H1 (cell line): ENCODE results near the gene STIMATE. TPM values are rescaled to one million over a fixed set of nuclear protein-coding genes. Genes with fewer than 3 reads are reported as not detected.

Source experiments
- CTCF ChIA-PET: fragments of 300-600 bp; sonication (Branson Sonifier 250); formaldehyde crosslinking; loops from one replicate; lab custom pipeline; 2021; ENCODE audit not compliant: partially characterized antibody; lab: Charles Lee
- POLR2A ChIA-PET: fragments of 300-600 bp; sonication (Branson Sonifier 250); formaldehyde crosslinking; loops from one replicate; lab custom pipeline; 2021; ENCODE audit warnings: inconsistent platforms; ENCODE audit not compliant: partially characterized antibody; lab: Charles Lee
- DNase-seq, 2 experiments: peaks; one replicate each; pipeline versions ENCODE4 v3.0.0 to v3.0.0-alpha.2; 2010 to 2022; ENCODE audit warnings: low spot score in 2 of 2, low read depth in 1 of 2, mixed read lengths in 1 of 2
- FAIRE-seq: peaks from 2 replicates; lab custom pipeline; 2011; peaks lifted over from hg19 to GRCh38; lab: Jason Lieb, UNC
- H2AFZ ChIP-seq: 2 replicates; pipeline ENCODE4 v1.8.1; 2012; ENCODE audit warnings: low read length, inconsistent platforms
- H2AK5ac ChIP-seq: 2 replicates; pipeline ENCODE4 v1.6.1; 2013; ENCODE audit warnings: low read depth, low read length
- H2BK120ac ChIP-seq: replicated peaks from 2 replicates; pipeline ENCODE3; 2013; ENCODE audit warnings: low read depth, low read length, inconsistent platforms
- H2BK12ac ChIP-seq: 2 replicates; pipeline ENCODE4 v1.6.1; 2013; ENCODE audit warnings: low read depth, low read length
- H2BK15ac ChIP-seq: 2 replicates; pipeline ENCODE4 v1.6.1; 2013; ENCODE audit warnings: low read length
- H2BK20ac ChIP-seq: 2 replicates; pipeline ENCODE4 v1.6.1; 2013; ENCODE audit warnings: low read length
- H2BK5ac ChIP-seq: 2 replicates; pipeline ENCODE4 v1.6.1; 2013; ENCODE audit warnings: low read depth, low read length
- H3K14ac ChIP-seq: 2 replicates; pipeline ENCODE4 v1.6.1; 2013; ENCODE audit warnings: inconsistent platforms; ENCODE audit not compliant: insufficient read length
- H3K18ac ChIP-seq: 2 replicates; pipeline ENCODE4 v1.6.1; 2013; ENCODE audit warnings: low read length; ENCODE audit errors: extremely low read depth
- H3K23ac ChIP-seq: 2 replicates; pipeline ENCODE4 v1.6.1; 2013; ENCODE audit warnings: inconsistent platforms; ENCODE audit not compliant: insufficient read length
- H3K23me2 ChIP-seq: 2 replicates; pipeline ENCODE4 v1.6.1; 2013; ENCODE audit warnings: low read depth, low read length
- H3K27ac ChIP-seq: 2 replicates; pipeline ENCODE4 v1.6.1; 2011; ENCODE audit warnings: low read depth, low read length, inconsistent platforms
- H3K27me3 ChIP-seq, 4 experiments: replicated peaks in 1 of 4; 1 replicate in 1 of 4; 2 replicates in 3 of 4; pipeline versions ENCODE4 v1.6.1 to v1.8.1; 2011 to 2013; ENCODE audit warnings: low read length in 3 of 4, mild to moderate bottlenecking in 3 of 4, inconsistent platforms in 2 of 4, mixed read lengths in 2 of 4, moderate library complexity in 1 of 4; ENCODE audit not compliant: control insufficient read depth in 3 of 4, insufficient read depth in 3 of 4; ENCODE audit errors: extremely low read depth in 1 of 4
- H3K36me3 ChIP-seq, 4 experiments: 2 replicates each; pipeline versions ENCODE4 v1.6.1 to v1.8.1; 2011 to 2013; ENCODE audit warnings: mild to moderate bottlenecking in 4 of 4, low read length in 3 of 4, moderate library complexity in 2 of 4, control low read depth in 1 of 4, inconsistent platforms in 1 of 4; ENCODE audit not compliant: insufficient read depth in 4 of 4, control insufficient read depth in 2 of 4
- H3K4ac ChIP-seq: replicated peaks from 2 replicates; pipeline ENCODE3; 2013; ENCODE audit warnings: low read length, low read depth, mixed read lengths, inconsistent platforms; ENCODE audit not compliant: insufficient read length
- H3K4me1 ChIP-seq, 4 experiments: replicated peaks in 1 of 4; 1 replicate in 1 of 4; 2 replicates in 3 of 4; pipeline versions ENCODE4 v1.6.1 to v1.8.1; 2011 to 2013; ENCODE audit warnings: low read length in 3 of 4, inconsistent platforms in 2 of 4, mixed read lengths in 1 of 4; ENCODE audit not compliant: insufficient read depth in 4 of 4, control insufficient read depth in 3 of 4
- H3K4me2 ChIP-seq, 2 experiments: 2 replicates each; pipeline versions ENCODE4 v1.6.1 to v1.8.1; 2011 to 2013; ENCODE audit warnings: low read depth in 2 of 2, low read length in 2 of 2, control low read depth in 1 of 2, inconsistent platforms in 1 of 2, mild to moderate bottlenecking in 1 of 2; ENCODE audit not compliant: insufficient read depth in 1 of 2
- H3K4me3 ChIP-seq, 4 experiments: fragments of 200-600, 300-600 bp in 1 of 4; sonication (generic), shearing (Covaris generic), sonication (Bioruptor Twin) in 1 of 4; 2 replicates each; pipeline versions ENCODE4 v1.5.1 to v1.8.1; 2011 to 2016; ENCODE audit warnings: low read length in 4 of 4, low read depth in 3 of 4, control low read depth in 2 of 4, inconsistent platforms in 2 of 4, mild to moderate bottlenecking in 2 of 4, mixed read lengths in 1 of 4, moderate library complexity in 1 of 4; ENCODE audit not compliant: insufficient read depth in 2 of 4; ENCODE audit errors: extremely low read depth in 1 of 4
- H3K56ac ChIP-seq: replicated peaks from 2 replicates; pipeline ENCODE3; 2013; ENCODE audit warnings: low read depth, mild to moderate bottlenecking, mixed read lengths, low read length, inconsistent platforms; ENCODE audit not compliant: insufficient read length
- H3K79me1 ChIP-seq: 2 replicates; pipeline ENCODE4 v1.6.1; 2013; ENCODE audit warnings: low read depth, low read length, control low read depth
- H3K79me2 ChIP-seq, 2 experiments: 2 replicates each; pipeline versions ENCODE4 v1.6.1 to v1.8.1; 2012 to 2013; ENCODE audit warnings: low read length in 2 of 2, mild to moderate bottlenecking in 2 of 2, inconsistent platforms in 1 of 2; ENCODE audit not compliant: insufficient read depth in 2 of 2, control insufficient read depth in 1 of 2
- H3K9ac ChIP-seq, 4 experiments: replicated peaks in 1 of 4; 1 replicate in 1 of 4; 2 replicates in 3 of 4; pipeline versions ENCODE4 v1.6.1 to v1.8.1; 2011 to 2013; ENCODE audit warnings: low read depth in 3 of 4, low read length in 3 of 4, control low read depth in 2 of 4, mild to moderate bottlenecking in 2 of 4, moderate library complexity in 2 of 4, inconsistent platforms in 1 of 4; ENCODE audit errors: extremely low read depth in 1 of 4
- H3K9me3 ChIP-seq, 2 experiments: 2 replicates each; pipeline versions ENCODE4 v1.6.1 to v1.8.1; 2012 to 2013; ENCODE audit warnings: mild to moderate bottlenecking in 2 of 2, moderate library complexity in 2 of 2, control low read depth in 1 of 2, inconsistent platforms in 1 of 2, low read depth in 1 of 2, low read length in 1 of 2, mixed read lengths in 1 of 2; ENCODE audit not compliant: insufficient read depth in 2 of 2
- H4K20me1 ChIP-seq, 2 experiments: replicated peaks in 1 of 2; 2 replicates each; pipeline versions ENCODE3 to v1.8.1; 2011 to 2013; ENCODE audit warnings: inconsistent platforms in 2 of 2, low read length in 2 of 2, mild to moderate bottlenecking in 1 of 2; ENCODE audit not compliant: insufficient read depth in 2 of 2, control insufficient read depth in 1 of 2
- H4K5ac ChIP-seq: 2 replicates; pipeline ENCODE4 v1.6.1; 2013; ENCODE audit warnings: low read length, low read depth, mixed read lengths, inconsistent platforms; ENCODE audit not compliant: insufficient read length
- H4K8ac ChIP-seq: 2 replicates; pipeline ENCODE4 v1.8.0; 2013; ENCODE audit warnings: mild to moderate bottlenecking, moderate library complexity, low read length, inconsistent platforms; ENCODE audit not compliant: insufficient read depth; ENCODE audit errors: extremely low read depth
- H4K91ac ChIP-seq: replicated peaks from 2 replicates; pipeline ENCODE3; 2013; ENCODE audit warnings: low read length, mixed read lengths, inconsistent platforms; ENCODE audit not compliant: insufficient read length
- ATF3 ChIP-seq: IDR thresholded peaks from 2 replicates; pipeline ENCODE4 v1.6.1; 2011; ENCODE audit warnings: low read depth, mild to moderate bottlenecking, low read length; ENCODE audit not compliant: insufficient read depth
- BACH1 ChIP-seq: IDR thresholded peaks from 2 replicates; pipeline ENCODE4 v1.6.1; 2012; ENCODE audit warnings: low read length, improper control_type of control experiment
- CHD2 ChIP-seq: IDR thresholded peaks from 2 replicates; pipeline ENCODE4 v1.6.1; 2012; ENCODE audit warnings: low read length, improper control_type of control experiment
- CTBP2 ChIP-seq: IDR thresholded peaks from 2 replicates; pipeline ENCODE4 v1.7.0; 2011; ENCODE audit warnings: borderline replicate concordance, mild to moderate bottlenecking, moderate library complexity, mixed read lengths, low read length; ENCODE audit not compliant: insufficient read depth, insufficient read length
- EP300 ChIP-seq, 2 experiments: IDR thresholded peaks; 1 replicate in 1 of 2; 2 replicates in 1 of 2; pipeline ENCODE4 v1.6.1; 2011 to 2012; ENCODE audit warnings: low read depth in 2 of 2, low read length in 2 of 2, mild to moderate bottlenecking in 2 of 2, borderline replicate concordance in 1 of 2, inconsistent platforms in 1 of 2, moderate library complexity in 1 of 2
- GABPA ChIP-seq: IDR thresholded peaks from 2 replicates; pipeline ENCODE4 v1.6.1; 2011; ENCODE audit warnings: mild to moderate bottlenecking, low read length, moderate library complexity, borderline replicate concordance; ENCODE audit not compliant: insufficient read depth
- GTF2F1 ChIP-seq: IDR thresholded peaks from 2 replicates; pipeline ENCODE4 v1.6.1; 2012; ENCODE audit warnings: low read depth, low read length, improper control_type of control experiment, borderline replicate concordance
- KDM5A ChIP-seq: fragments of 200-600 bp; IDR thresholded peaks from 2 replicates; pipeline ENCODE4 v1.7.1; 2012; ENCODE audit warnings: mild to moderate bottlenecking, low read length, inconsistent platforms, mixed read lengths
- MAFK ChIP-seq: IDR thresholded peaks from 2 replicates; pipeline ENCODE4 v1.6.1; 2012; ENCODE audit warnings: low read depth, mild to moderate bottlenecking, improper control_type of control experiment, low read length
- POLR2AphosphoS5 ChIP-seq: IDR thresholded peaks from 2 replicates; pipeline ENCODE4 v1.6.1; 2011; ENCODE audit warnings: low read depth, low read length
- RXRA ChIP-seq: IDR thresholded peaks from 2 replicates; pipeline ENCODE4 v1.6.1; 2011; ENCODE audit warnings: low read depth, mild to moderate bottlenecking, low read length, moderate library complexity; ENCODE audit not compliant: insufficient read depth
- SIRT6 ChIP-seq: IDR thresholded peaks from one replicate; pipeline ENCODE4 v1.7.1; 2012; ENCODE audit warnings: low read length, inconsistent platforms
- SP4 ChIP-seq: IDR thresholded peaks from 2 replicates; pipeline ENCODE4 v1.6.1; 2012; ENCODE audit warnings: low read length, inconsistent platforms
- WGBS, 2 experiments: shearing (Covaris generic) in 1 of 2; methylation state at CpG; one replicate each; pipeline versions ENCODE4 v1.1.6 to v1.1.7; 2013 to 2015; ENCODE audit warnings: low lambda C conversion rate in 2 of 2, mixed read lengths in 2 of 2, inconsistent platforms in 1 of 2, low coverage in 1 of 2, missing lambda C conversion rate in 1 of 2; ENCODE audit not compliant: insufficient replicate concordance in 2 of 2, insufficient coverage in 1 of 2, insufficient read length in 1 of 2; ENCODE audit errors: extremely low coverage in 1 of 2, missing lambda C conversion rate in 1 of 2; 5-methylcytosine and 5-hydroxymethylcytosine counted together
- polyA plus RNA-seq, 7 experiments: library from polyadenylated mRNA; depleted of rRNA in 3 of 7; stranded (reverse) in 5 of 7; unstranded in 2 of 7; fragments of >200 nt in 5 of 7; fragments of 200-250 nt in 2 of 7; gene quantifications; 1 replicate in 5 of 7; 2 replicates in 1 of 7; 4 replicates in 1 of 7; pipeline versions ENCODE4 v1.2.1 to v1.2.3, GENCODE V29; 2011 to 2013; ENCODE audit warnings: missing spikeins in 2 of 7, mixed read lengths in 2 of 7
- total RNA-seq: library from RNA; stranded (reverse); fragmentation: NEBNext Ultra II Directional; extraction: Animal tissue kit (Norgen Biotek cat#: 25700); gene quantifications from 2 replicates; pipeline ENCODE4 v1.2.1, GENCODE V29; 2021

The STIMATE gene
- total and polyA plus RNA-seq, 2 of the 8 experiments (the other 6 are each of a cell fraction or from before 2014, with no cell fraction given): 17.5 to 22.1 TPM

GRCh38 chr3:52904552-52904951 is 7.2 kb upstream of the STIMATE start:
- Histone ChIP-seq H4K91ac (no peak overlapping the region), H2AK5ac (no peak overlapping the region), H3K36me3 (peaks cover 0 to 5% (median 1%) of the 10 kb centered on the region in 4 experiments; a peak in 3 of 8 replicates), H3K18ac (no peak overlapping the region), H3K79me1 (no peaks in the 10 kb centered on the region), H2BK20ac (no peak overlapping the region), H4K8ac (no peak overlapping the region), H3K27me3 (no peaks in the 10 kb centered on the region), H3K56ac (no peak overlapping the region), H3K79me2 (no peaks in the 10 kb centered on the region), H4K5ac (no peak overlapping the region), H2BK120ac (no peak overlapping the region), H3K14ac (no peak overlapping the region), H3K27ac (no peak overlapping the region), H3K4me3 (no peak overlapping the region), H2AFZ (no peak overlapping the region), H2BK5ac (no peak overlapping the region), H3K9me3 (no peaks in the 10 kb centered on the region), H3K4ac (no peak overlapping the region), H3K4me2 (no peak overlapping the region), H2BK12ac (no peak overlapping the region), H4K20me1 (no peaks in the 10 kb centered on the region), H3K23me2 (no peaks in the 10 kb centered on the region), H3K4me1 (no peaks in the 10 kb centered on the region), H2BK15ac (no peak overlapping the region), H3K9ac (no peak overlapping the region), H3K23ac (no peak overlapping the region)
- WGBS, 2 experiments: 86% methylated on average over 1 of the region's 1 CpG; no CpG with 5 or more reads in 1 of the 2 experiments
- FAIRE-seq: no peak
- TF ChIP-seq POLR2AphosphoS5 (no peak), EP300 (IDR thresholded peaks at IDR 0.05; ENCODE audit: borderline replicate concordance in 1 of 2, low read depth in 2 of 2, low read length in 2 of 2) (no peak), ATF3 (no peak), RXRA (no peak), CHD2 (no peak), MAFK (no peak), KDM5A (no peak), BACH1 (no peak), CTBP2 (no peak), GTF2F1 (no peak), GABPA (no peak), SP4 (no peak), SIRT6 (no peak)
- ChIA-PET POLR2A (no interaction called here), CTCF (interaction anchor here (0.7 to 2.3 kb wide), 8 partner anchors 9 to 83 kb away, joined by 3 to 7 read pairs (median 4); no protein-coding TSS in a partner anchor)
- no peak for DNase-seq
